ENCODE results near the gene FGD2.
A peak's percentile ranks its signal among the peaks of the same experiment; 100 is the strongest.
"Not testable (repeated sequence)": the region's sequence is repeated elsewhere in the genome, so short reads cannot be mapped to it uniquely, and the experiment has no call there.

The FGD2 gene

GRCh38 chr6:36985417-36985807 is 20.0 kb upstream of the FGD2 start:
- TF ChIP-seq CTCF (IDR thresholded peaks at IDR 0.05; ENCODE audit: insufficient read depth, low read length, poor library complexity, severe bottlenecking): no peak
- TF ChIP-seq EZH2phosphoT487 (conservative IDR thresholded peaks at IDR 0.05; ENCODE audit: low read length): no peak
- Histone ChIP-seq H3K27ac (ENCODE audit: low read depth, low read length) (peak overlapping the region; percentile 60), H3K4me2 (ENCODE audit: low read depth, low read length, poor library complexity, severe bottlenecking) (peak overlapping the region; percentile 65), H3K36me3 (ENCODE audit: low read length) (no peaks in the 10 kb centered on the region), H4K20me1 (ENCODE audit: low read depth, low read length) (peaks cover 17% of the 10 kb centered on the region; the same call in 1 of the 2 replicates), H3K27me3 (ENCODE audit: low read length) (no peaks in the 10 kb centered on the region), H2AFZ (ENCODE audit: low read depth, low read length, severe bottlenecking) (peak overlapping the region; percentile 77), H3K9me3 (ENCODE audit: insufficient read depth, low read length) (no peaks in the 10 kb centered on the region), H3K9ac (ENCODE audit: low read length) (peak overlapping the region; percentile 96), H3K9me2 (replicated peaks; ENCODE audit: insufficient read depth, low read length) (no peaks in the 10 kb centered on the region), H3K4me3 (ENCODE audit: insufficient read depth, low read length, poor library complexity, severe bottlenecking) (peak overlapping the region; percentile 76), H3F3A (ENCODE audit: insufficient read depth) (peaks cover 7% of the 10 kb centered on the region; the same call in 1 of the 2 replicates), H3K79me2 (ENCODE audit: insufficient read depth, low read length) (peaks cover 55% of the 10 kb centered on the region)

- Histone ChIP-seq H3K9ac (ENCODE audit: low read length) (peak within 1 kb of the TSS; percentile 96), H3K9me3 (ENCODE audit: insufficient read depth, low read length) (no peaks in the 10 kb centered on the region), H2AFZ (ENCODE audit: low read depth, low read length, severe bottlenecking) (peak within 1 kb of the TSS; percentile 77), H3K27me3 (ENCODE audit: low read length) (no peaks in the 10 kb centered on the region), H3K4me3 (ENCODE audit: insufficient read depth, low read length, poor library complexity, severe bottlenecking) (peak within 1 kb of the TSS; percentile 76), H4K20me1 (ENCODE audit: low read depth, low read length) (peaks cover 17% of the 10 kb centered on the region; the same call in 1 of the 2 replicates), H3F3A (ENCODE audit: insufficient read depth) (peaks cover 7% of the 10 kb centered on the region; the same call in 1 of the 2 replicates), H3K27ac (ENCODE audit: low read depth, low read length) (peak within 1 kb of the TSS; percentile 60), H3K9me2 (replicated peaks; ENCODE audit: insufficient read depth, low read length) (no peaks in the 10 kb centered on the region), H3K4me2 (ENCODE audit: low read depth, low read length, poor library complexity, severe bottlenecking) (peak within 1 kb of the TSS; percentile 65), H3K79me2 (ENCODE audit: insufficient read depth, low read length) (peaks cover 49% of the 10 kb centered on the region), H3K36me3 (ENCODE audit: low read length) (no peaks in the 10 kb centered on the region)
- TF ChIP-seq EZH2phosphoT487 (conservative IDR thresholded peaks at IDR 0.05; ENCODE audit: low read length): no peak
Observed at GRCh38 chr6:36985808-36986703, 19.4 kb upstream of the FGD2 start, which contains the start of gene MTCH1. Gene MTCH1 (minus strand): TSS chr6:36986196. CDS start chr6:36986173, 23 bp downstream.

GRCh38 chr6:36986704-36987047 is 18.8 kb upstream of the FGD2 start:
- Histone ChIP-seq H3K4me2 (ENCODE audit: low read depth, low read length, poor library complexity, severe bottlenecking) (peak overlapping the region; percentile 65), H3K79me2 (ENCODE audit: insufficient read depth, low read length) (peaks cover 43% of the 10 kb centered on the region), H4K20me1 (ENCODE audit: low read depth, low read length) (peaks cover 17% of the 10 kb centered on the region; the same call in 1 of the 2 replicates), H3K9ac (ENCODE audit: low read length) (peak overlapping the region; percentile 96), H3K36me3 (ENCODE audit: low read length) (no peaks in the 10 kb centered on the region), H3K27ac (ENCODE audit: low read depth, low read length) (peak overlapping the region; percentile 60), H3K9me2 (replicated peaks; ENCODE audit: insufficient read depth, low read length) (no peaks in the 10 kb centered on the region), H2AFZ (ENCODE audit: low read depth, low read length, severe bottlenecking) (peak overlapping the region; percentile 77), H3K9me3 (ENCODE audit: insufficient read depth, low read length) (no peaks in the 10 kb centered on the region), H3K27me3 (ENCODE audit: low read length) (no peaks in the 10 kb centered on the region), H3K4me3 (ENCODE audit: insufficient read depth, low read length, poor library complexity, severe bottlenecking) (peak overlapping the region; percentile 76), H3F3A (ENCODE audit: insufficient read depth) (peaks cover 7% of the 10 kb centered on the region; the same call in 1 of the 2 replicates)
- TF ChIP-seq EZH2phosphoT487 (conservative IDR thresholded peaks at IDR 0.05; ENCODE audit: low read length) (no peak), CTCF (IDR thresholded peaks at IDR 0.05; ENCODE audit: insufficient read depth, low read length, poor library complexity, severe bottlenecking) (no peak)

DNA sequence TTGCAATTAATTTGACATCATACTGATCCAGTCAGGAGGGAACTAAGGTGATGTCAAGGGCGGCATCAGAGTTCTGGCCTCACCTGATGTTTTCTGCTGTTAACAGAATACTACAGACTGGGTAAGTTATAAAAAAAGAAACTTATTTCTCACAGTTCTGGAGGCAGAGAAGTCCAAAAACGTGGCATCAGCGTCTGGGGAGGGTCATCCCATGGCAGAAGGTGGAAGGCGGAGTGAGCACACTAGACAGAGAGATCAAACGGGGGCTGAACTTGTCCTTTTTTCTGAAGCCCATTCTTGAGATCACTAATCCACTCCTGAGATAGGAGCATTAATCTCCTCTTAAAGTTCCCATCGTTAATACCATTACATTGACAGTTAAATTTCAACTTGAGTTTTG is 16.2 kb upstream of the FGD2 start:
- Histone ChIP-seq H3K36me3 (ENCODE audit: low read length) (no peaks in the 10 kb centered on the region), H3K9ac (ENCODE audit: low read length) (no peak overlapping the region), H4K20me1 (ENCODE audit: low read depth, low read length) (peaks cover 7% of the 10 kb centered on the region; the same call in 1 of the 2 replicates), H3K27me3 (ENCODE audit: low read length) (no peaks in the 10 kb centered on the region), H3K79me2 (ENCODE audit: insufficient read depth, low read length) (peaks cover 17% of the 10 kb centered on the region), H3K4me2 (ENCODE audit: low read depth, low read length, poor library complexity, severe bottlenecking) (no peak overlapping the region), H3K27ac (ENCODE audit: low read depth, low read length) (no peak overlapping the region), H2AFZ (ENCODE audit: low read depth, low read length, severe bottlenecking) (no peak overlapping the region), H3K4me3 (ENCODE audit: insufficient read depth, low read length, poor library complexity, severe bottlenecking) (no peak overlapping the region), H3K9me2 (replicated peaks; ENCODE audit: insufficient read depth, low read length) (no peaks in the 10 kb centered on the region), H3F3A (ENCODE audit: insufficient read depth) (peaks cover 7% of the 10 kb centered on the region; the same call in 1 of the 2 replicates), H3K9me3 (ENCODE audit: insufficient read depth, low read length) (no peaks in the 10 kb centered on the region)
- TF ChIP-seq CTCF (IDR thresholded peaks at IDR 0.05; ENCODE audit: insufficient read depth, low read length, poor library complexity, severe bottlenecking) (no peak), EZH2phosphoT487 (conservative IDR thresholded peaks at IDR 0.05; ENCODE audit: low read length) (no peak)

DNA sequence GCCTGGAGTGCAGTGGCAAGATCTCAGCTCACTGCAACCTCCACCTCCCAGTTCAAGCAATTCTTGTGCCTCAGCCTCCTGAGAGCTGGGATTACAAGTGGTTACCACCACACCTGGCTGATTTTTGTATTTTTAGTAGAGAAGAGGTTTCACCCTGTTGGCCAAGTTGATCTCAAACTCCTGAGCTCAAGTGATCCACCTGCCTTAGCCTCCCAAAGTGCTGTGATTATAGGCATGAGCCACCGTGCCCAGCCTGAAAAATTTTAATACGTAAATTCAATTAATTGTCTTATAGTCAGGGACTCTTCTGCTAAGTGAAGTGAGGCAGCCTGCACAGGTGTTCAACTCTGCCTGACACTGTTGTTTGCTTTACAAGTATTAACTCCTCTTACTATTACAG is 15.1 kb upstream of the FGD2 start:
- not testable (repeated sequence) for H3K36me3 ChIP-seq (ENCODE audit: low read length); H3K4me3 ChIP-seq (ENCODE audit: insufficient read depth, low read length, poor library complexity, severe bottlenecking); H3K27me3 ChIP-seq (ENCODE audit: low read length); H3K4me2 ChIP-seq (ENCODE audit: low read depth, low read length, poor library complexity, severe bottlenecking); H4K20me1 ChIP-seq (ENCODE audit: low read depth, low read length); H3K9ac ChIP-seq (ENCODE audit: low read length); H3K9me2 ChIP-seq (replicated peaks; ENCODE audit: insufficient read depth, low read length); H3K27ac ChIP-seq (ENCODE audit: low read depth, low read length); H2AFZ ChIP-seq (ENCODE audit: low read depth, low read length, severe bottlenecking); H3K79me2 ChIP-seq (ENCODE audit: insufficient read depth, low read length); H3K9me3 ChIP-seq (ENCODE audit: insufficient read depth, low read length); H3F3A ChIP-seq (ENCODE audit: insufficient read depth)
